Retina (tissue), 1 donor: Measurements from ENCODE around the gene EFCAB6.

Source experiments
- DNase-seq: peaks from one replicate; pipeline ENCODE4 v3.0.0-alpha.2; 2016

EFCAB6 gene

DNA sequence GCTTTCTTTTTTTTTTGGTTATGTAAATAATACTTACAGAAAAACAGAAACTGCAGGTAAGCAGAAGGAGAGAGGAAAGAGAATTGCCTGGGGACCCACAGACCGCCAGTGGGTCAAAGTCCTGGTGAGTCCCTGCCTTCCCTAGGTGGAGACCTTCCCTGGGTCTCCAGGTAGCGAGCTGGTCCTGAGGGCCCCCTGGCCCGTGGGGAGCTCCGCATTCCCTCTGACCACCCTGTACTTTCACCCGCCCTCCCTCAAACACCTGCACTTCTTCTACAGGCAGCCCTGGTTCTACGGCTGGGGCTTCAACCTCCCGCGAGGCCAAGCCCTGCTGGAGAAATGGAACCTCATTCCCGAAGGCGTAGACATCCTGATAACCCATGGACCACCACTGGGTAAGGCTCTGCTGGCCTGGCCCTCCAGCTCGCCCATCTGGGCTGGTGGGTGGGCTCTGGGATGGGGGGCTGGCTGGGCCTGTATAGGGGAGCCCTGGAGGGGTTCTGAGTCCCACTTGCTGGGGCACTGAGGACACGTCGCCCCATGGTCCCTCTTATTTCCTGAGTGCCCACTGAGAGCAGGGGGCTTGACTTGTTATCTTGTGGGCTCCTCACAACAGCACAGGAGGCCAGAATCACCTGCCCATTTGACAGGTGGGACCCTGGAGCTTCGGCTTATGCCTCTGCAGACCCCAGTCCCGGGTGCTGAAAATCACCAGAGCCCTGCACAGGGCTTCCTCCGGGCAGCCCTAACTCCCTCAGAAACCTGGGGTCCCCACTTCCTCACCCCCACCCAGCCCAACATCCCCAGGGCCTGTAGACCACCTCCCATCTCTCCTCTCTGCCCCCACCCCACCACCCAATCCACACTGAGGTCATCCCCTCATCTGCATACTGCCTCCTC, 313.9 kb downstream of the EFCAB6 start:
- no peak for DNase-seq

DNA sequence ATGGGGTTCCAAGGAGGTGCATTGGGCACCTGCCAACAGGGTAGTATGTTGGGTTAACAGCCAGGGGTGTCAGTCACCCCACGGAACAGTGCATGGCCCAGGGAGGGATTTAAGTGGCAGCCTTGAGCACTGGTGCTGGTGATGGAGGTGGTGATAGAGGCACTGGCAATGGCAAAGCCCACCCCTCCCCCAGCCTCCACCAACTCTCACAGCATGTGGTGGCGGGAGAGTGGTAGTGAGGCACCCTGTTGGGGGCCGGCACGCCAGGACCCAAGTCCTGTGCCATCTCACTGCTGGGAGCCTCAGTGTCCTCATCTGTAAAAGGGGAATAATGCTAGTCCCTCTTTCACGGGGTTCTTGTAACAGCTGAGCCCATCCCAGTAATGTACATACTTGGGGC, 318.8 kb downstream of the EFCAB6 start:
- DNase-seq = no peak

- DNase-seq = no peak
These were observed 320.4 kb downstream of the EFCAB6 start for GRCh38 chr22:43491737-43492136.

DNA sequence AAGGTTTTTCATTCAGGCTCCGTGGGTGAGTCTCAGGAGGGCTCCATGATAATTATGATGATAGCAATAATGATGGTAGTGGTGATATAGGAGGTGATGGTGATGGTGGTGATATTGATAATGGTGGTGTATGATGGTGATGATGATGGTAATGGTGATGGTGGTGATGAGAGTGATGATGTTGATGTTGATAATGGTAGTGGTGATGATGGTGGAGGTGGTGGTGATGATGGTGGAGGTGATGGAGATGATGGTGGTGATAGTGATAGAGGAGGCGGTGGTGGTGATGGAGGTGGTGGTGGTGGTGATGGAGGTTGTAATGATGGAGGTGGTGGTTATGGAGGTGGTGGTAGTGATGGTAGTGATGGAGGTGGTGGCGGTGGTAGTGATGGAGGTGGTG, 320.9 kb downstream of the EFCAB6 start:
- no peak for DNase-seq

- no peak for DNase-seq
These were observed 321.8 kb downstream of the EFCAB6 start for GRCh38 chr22:43490311-43490710.

DNA sequence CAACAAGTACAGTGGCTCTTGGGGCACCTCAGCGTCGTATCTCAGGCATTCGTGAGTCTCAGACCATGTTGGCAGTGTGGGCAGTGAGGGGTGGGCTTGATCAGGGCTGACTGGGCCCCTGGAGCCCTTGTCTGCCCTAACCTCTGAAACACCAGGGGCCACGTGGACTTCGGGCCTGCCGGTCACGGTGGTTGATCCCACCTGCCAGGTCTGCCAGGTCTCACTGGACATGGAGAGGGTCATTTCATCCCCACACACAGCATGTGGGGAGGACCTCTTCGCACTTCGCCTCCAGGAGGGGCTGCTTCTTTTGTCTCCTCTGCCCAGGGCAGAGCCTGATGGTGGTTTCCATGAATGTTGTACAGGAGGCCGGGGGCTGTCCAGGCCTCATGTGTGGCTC, 323.2 kb downstream of the EFCAB6 start:
- DNase-seq = no peak

DNA sequence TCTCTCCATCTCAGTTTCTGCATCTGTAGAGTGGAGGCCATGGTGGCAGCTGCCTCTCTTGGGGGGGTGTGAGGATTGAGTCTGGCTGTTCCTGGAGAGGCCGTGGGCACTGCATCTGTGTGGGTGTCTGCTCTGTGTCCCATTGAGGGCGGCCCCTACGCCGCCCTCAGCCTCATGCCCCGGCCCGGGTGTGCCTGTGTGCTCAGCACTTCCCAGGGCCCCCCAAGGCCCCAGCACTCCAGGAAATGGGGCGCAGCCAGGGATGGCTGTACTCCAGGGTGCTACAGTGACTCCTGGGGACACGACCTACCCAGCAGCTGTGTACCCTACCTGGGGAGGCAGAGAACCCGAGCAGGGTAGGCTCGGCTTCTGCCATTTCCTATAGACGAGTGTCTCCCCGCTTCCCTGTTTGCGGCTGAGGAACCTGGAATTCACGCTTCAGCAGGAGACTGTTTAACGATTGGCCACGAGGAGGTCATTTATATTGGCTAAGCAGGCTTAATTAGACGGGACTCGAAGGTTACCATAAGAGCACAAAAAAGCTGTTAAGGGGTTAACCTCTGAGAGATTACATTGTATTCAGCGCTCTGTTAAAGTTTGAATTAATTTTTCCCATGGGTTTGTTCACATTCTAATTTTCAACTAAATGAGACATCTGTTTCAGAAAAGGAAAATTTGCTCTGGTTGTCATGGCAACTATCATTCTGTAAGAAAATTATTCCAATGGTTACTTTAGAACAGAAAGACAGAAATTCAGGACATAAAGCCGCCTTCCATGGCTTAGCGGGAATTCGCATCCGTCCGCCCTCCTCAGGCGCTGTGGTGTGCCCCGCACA, 323.9 kb downstream of the EFCAB6 start:
- DNase-seq = peak; percentile 34

GRCh38 chr22:43487311-43488030, 324.6 kb downstream of the EFCAB6 start:
- DNase-seq = no peak

- DNase-seq = no peak
These were observed 326.5 kb downstream of the EFCAB6 start for GRCh38 chr22:43485502-43486089.

GRCh38 chr22:43484227-43484626, 327.9 kb downstream of the EFCAB6 start:
- no peak for DNase-seq

- DNase-seq = no peak
These were observed 328.4 kb downstream of the EFCAB6 start for GRCh38 chr22:43483669-43484068.

DNA sequence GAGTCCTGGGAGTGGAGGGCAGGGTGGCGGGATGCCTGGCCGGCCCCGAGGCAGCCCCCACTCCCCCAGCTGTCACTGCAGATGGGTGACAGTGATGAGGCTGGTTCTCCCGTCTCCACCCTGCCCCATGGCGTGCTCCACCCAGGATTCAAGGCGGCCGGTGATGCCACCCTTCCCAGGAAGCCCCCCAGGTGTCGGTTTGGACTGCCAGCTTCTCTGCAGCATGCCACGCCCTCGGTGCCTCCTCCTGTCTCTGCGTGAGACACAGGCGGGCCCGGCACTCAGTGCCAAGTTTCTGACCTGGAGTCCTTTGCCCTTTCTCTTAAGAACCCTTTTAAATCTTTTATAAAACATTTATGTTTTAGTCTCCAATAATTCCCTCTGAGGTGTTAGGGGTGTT, 328.8 kb downstream of the EFCAB6 start:
- DNase-seq = no peak

DNA sequence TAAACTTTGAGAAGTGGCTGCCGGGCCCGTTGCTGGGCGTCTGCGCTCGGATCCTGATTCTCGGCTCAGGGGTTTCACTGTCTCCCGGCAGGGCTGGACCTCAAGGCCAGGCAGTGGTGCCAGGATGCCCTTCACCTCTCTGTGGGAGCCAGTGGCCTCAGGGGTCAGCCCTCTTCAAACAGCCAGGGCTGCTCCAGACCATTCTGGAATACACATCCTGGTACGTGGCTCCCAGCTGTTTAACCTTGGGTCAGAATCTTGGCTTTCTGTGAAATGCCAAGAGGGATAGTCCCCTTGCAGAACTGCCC, 329.8 kb downstream of the EFCAB6 start:
- DNase-seq = peak; percentile 38

GRCh38 chr22:43481568-43482317, 330.4 kb downstream of the EFCAB6 start:
- DNase-seq = peak; percentile 35

DNA sequence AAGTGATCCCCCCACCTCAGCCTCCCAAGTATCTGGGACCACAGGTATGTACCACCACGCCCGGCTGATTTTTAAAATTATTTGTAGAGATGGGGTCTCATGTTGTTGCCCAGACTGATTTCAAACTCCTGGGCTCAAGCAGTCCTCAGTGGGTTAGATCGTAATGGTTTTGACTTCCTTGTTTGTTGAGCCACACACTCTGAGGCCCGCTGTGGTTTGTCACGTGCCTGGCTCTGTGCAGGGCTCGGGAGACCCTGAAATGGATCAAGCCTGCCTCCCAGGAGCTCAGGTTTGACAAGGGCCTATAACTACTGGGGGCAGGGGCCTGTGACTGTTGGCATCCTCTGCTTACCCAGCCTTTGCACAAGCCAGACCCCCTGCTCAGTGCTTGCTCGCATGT, 332.1 kb downstream of the EFCAB6 start:
- DNase-seq = peak; percentile 27

DNA sequence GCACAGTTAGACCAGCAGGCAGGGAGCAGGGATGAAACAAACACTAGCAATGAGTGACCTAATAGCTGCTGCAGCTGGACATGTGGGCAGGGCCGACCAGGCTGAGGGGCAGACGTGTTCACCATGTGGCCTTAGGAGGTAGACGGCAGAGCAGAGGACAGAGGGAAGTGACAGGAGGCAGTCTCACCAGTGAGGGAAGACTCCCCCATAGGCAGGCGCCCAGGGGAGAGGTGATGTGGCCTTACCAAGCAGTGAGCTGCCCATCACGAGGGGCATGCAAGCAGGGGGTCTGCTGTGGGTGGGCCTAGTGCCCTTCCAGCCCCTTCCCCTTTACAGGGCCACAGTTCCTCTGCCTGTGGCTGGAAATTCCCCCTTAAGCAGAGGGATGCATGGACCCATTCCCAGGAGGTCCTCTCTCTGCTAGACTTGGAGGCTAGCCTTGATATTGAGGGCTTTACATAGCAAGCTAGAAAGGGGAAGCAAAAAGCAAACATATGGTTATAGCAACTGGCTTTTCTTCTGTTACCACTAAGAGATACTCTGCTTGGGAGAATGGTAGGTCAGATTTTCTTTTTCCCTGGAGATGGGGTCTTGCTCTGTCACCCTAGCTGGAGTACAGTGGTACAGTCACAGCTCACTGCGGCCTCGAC, 332.7 kb downstream of the EFCAB6 start:
- DNase-seq = peak; percentile 12
